Measurements from ENCODE around the gene SVBP. TPM values are rescaled to one million over a fixed set of nuclear protein-coding genes. Genes with fewer than 3 reads are reported as not detected.

Gene SVBP
- total RNA-seq, 1 donor from 2014 or later: 22.4 TPM

GRCh38 chr1:42825036-42825851 is 8.0 kb upstream of the SVBP start:
- CTCF ChIA-PET: no interaction called here
- POLR2A ChIA-PET: no interaction called here
- intact Hi-C loops (cut with micrococcal nuclease): no loop called here

GRCh38 chr1:42824481-42825035 is 7.4 kb upstream of the SVBP start:
- no peak for ATAC-seq (ENCODE audit: low read depth)
- H3K9me3 Mint-ChIP-seq: no peaks in the 10 kb centered on the region
- no peak for TF ChIP-seq CTCF (IDR thresholded peaks at IDR 0.05)
- DNase-seq: no peak
- H3K27me3 Mint-ChIP-seq: no peaks in the 10 kb centered on the region
- ChIA-PET CTCF (no interaction called here), POLR2A (no interaction called here)
- intact Hi-C loops (cut with micrococcal nuclease): no loop called here
- no peak overlapping the region for H3K4me3 Mint-ChIP-seq
- peaks cover 2% of the 10 kb centered on the region for H3K36me3 Mint-ChIP-seq (ENCODE audit: low read depth)
- no peaks in the 10 kb centered on the region for H3K4me1 Mint-ChIP-seq
- no peak overlapping the region for H3K27ac Mint-ChIP-seq

More at GRCh38 chr1:42825036-42825851, 8.0 kb upstream of the SVBP start:
- no peaks in the 10 kb centered on the region for H3K27me3 Mint-ChIP-seq
- no peaks in the 10 kb centered on the region for H3K9me3 Mint-ChIP-seq
- no peak for TF ChIP-seq CTCF (IDR thresholded peaks at IDR 0.05)
- ATAC-seq (ENCODE audit: low read depth) (no peak), DNase-seq (no peak)
- no peak overlapping the region for H3K27ac Mint-ChIP-seq
- no peaks in the 10 kb centered on the region for H3K4me1 Mint-ChIP-seq
- H3K4me3 Mint-ChIP-seq: no peak overlapping the region
- H3K36me3 Mint-ChIP-seq (ENCODE audit: low read depth): no peaks in the 10 kb centered on the region

GRCh38 chr1:42822800-42823392 is 5.7 kb upstream of the SVBP start:
- no peak for DNase-seq
- Mint-ChIP-seq H3K4me1 (peaks cover under 1% of the 10 kb centered on the region), H3K9me3 (no peaks in the 10 kb centered on the region), H3K36me3 (ENCODE audit: low read depth) (peaks cover 3% of the 10 kb centered on the region), H3K27ac (no peak overlapping the region), H3K27me3 (no peaks in the 10 kb centered on the region), H3K4me3 (no peak overlapping the region)
- no peak for TF ChIP-seq CTCF (IDR thresholded peaks at IDR 0.05)
- intact Hi-C loops (cut with micrococcal nuclease): no loop called here
- ATAC-seq (ENCODE audit: low read depth): no peak
- ChIA-PET CTCF (no interaction called here), POLR2A (interaction anchor here (0.7 kb wide), 1 partner anchor 349 kb away, joined by 3 read pairs; the partner anchor contains the start of genes CFAP57 and EBNA1BP2)

- CTCF ChIA-PET: interaction anchor here (2.4 kb wide), 1 partner anchor 251 kb away, joined by 6 read pairs; no protein-coding TSS in a partner anchor
- no peak for TF ChIP-seq CTCF (IDR thresholded peaks at IDR 0.05)
- no peak overlapping the region for H3K27ac Mint-ChIP-seq
- peaks cover 8% of the 10 kb centered on the region for H3K4me1 Mint-ChIP-seq
- intact Hi-C loops (cut with micrococcal nuclease): no loop called here
- ATAC-seq (ENCODE audit: low read depth) (no peak), DNase-seq (no peak)
- peaks cover 3% of the 10 kb centered on the region for H3K36me3 Mint-ChIP-seq (ENCODE audit: low read depth)
- H3K4me3 Mint-ChIP-seq: no peak overlapping the region
- POLR2A ChIA-PET: interaction anchor here (0.6 to 0.9 kb wide), 4 partner anchors 22 to 358 kb away, joined by 3 to 7 read pairs (median 4); partner anchors contain the start of gene YBX1
- H3K9me3 Mint-ChIP-seq: no peaks in the 10 kb centered on the region
- H3K27me3 Mint-ChIP-seq: no peaks in the 10 kb centered on the region
Observed at GRCh38 chr1:42821690-42822089, 4.5 kb upstream of the SVBP start.

- no peaks in the 10 kb centered on the region for H3K9me3 Mint-ChIP-seq
- DNase-seq (no peak), ATAC-seq (ENCODE audit: low read depth) (no peak)
- ChIA-PET POLR2A (interaction anchor here (0.7 to 1.5 kb wide), 2 partner anchors 54 to 514 kb away, joined by 8 to 10 read pairs; partner anchors contain the start of genes C1orf50 and P3H1), CTCF (interaction anchor here (2.4 kb wide), 1 partner anchor 252 kb away, joined by 6 read pairs; no protein-coding TSS in a partner anchor)
- peaks cover 16% of the 10 kb centered on the region for H3K4me1 Mint-ChIP-seq
- H3K27ac Mint-ChIP-seq: no peak overlapping the region
- H3K4me3 Mint-ChIP-seq: no peak overlapping the region
- peaks cover 8% of the 10 kb centered on the region for H3K36me3 Mint-ChIP-seq (ENCODE audit: low read depth)
- H3K27me3 Mint-ChIP-seq: no peaks in the 10 kb centered on the region
- intact Hi-C loops (cut with micrococcal nuclease): no loop called here
- no peak for TF ChIP-seq CTCF (IDR thresholded peaks at IDR 0.05)
Observed at GRCh38 chr1:42820813-42821212, 3.6 kb upstream of the SVBP start.
